Measurements from ENCODE around the gene S100A7.

Gene S100A7

DNA sequence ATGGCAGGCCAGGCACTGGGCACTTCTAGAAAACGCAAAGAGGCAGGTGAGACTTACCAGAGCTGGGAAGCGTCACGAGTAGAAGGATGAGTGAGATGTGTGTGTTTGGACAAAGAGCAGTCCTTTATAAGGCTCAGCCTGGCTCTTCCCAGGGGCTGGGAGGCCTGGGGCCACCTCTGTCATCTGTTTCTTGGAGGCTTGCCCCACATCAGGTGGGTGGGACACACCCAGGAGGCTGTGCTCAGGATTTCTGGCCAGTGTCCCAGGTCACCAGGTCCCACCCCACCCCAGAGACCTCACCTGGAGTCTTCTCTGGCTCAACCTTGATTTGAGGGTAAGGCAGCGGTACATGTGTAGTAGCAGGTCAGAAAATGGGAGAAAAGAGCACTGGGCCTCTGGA is at the start of gene S100A7:
Gene S100A7, minus strand, starts transcription at position 101 of the 400 bp plus-strand sequence. CDS start 1,638 bp downstream, outside the sequence.
- DNase-seq, result no peak
- in situ Hi-C loops (cut with HindIII; ENCODE audit: low pct_ligation_motif_present, low pct_unique_long_range_greater_than_20kb, low sequenced_read_pairs), result no loop called here

- in situ Hi-C loops (cut with HindIII; ENCODE audit: low pct_ligation_motif_present, low pct_unique_long_range_greater_than_20kb, low sequenced_read_pairs), result no loop called here
- DNase-seq, result peak; percentile 34
Measured at GRCh38 chr1:153509729-153510354, 49.4 kb upstream of the S100A7 start.

DNA sequence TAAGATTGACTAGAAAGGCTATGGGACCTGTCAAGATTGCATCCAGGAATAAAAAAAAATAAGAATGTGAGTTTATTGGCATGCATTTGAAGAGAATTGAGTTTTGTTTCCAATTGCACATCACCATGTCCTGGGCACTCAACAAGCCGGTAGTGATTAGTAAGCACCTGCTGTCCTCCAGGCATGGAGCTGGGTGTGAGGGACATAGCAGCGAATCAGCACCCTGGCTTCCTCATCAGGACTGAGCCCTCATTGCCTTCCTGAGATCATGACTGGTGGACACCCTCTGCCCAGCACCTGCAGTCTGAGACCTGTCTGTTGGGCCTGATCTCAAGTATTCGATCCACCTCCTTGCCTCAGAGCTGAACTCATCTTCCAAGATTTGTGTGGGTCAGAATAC is 48.6 kb upstream of the S100A7 start:
- in situ Hi-C loops (cut with HindIII; ENCODE audit: low pct_ligation_motif_present, low pct_unique_long_range_greater_than_20kb, low sequenced_read_pairs), result no loop called here
- no peak for DNase-seq

GRCh38 chr1:153507926-153508583 is 47.6 kb upstream of the S100A7 start:
- in situ Hi-C loops (cut with HindIII; ENCODE audit: low pct_ligation_motif_present, low pct_unique_long_range_greater_than_20kb, low sequenced_read_pairs), result no loop called here
- DNase-seq, result no peak

DNA sequence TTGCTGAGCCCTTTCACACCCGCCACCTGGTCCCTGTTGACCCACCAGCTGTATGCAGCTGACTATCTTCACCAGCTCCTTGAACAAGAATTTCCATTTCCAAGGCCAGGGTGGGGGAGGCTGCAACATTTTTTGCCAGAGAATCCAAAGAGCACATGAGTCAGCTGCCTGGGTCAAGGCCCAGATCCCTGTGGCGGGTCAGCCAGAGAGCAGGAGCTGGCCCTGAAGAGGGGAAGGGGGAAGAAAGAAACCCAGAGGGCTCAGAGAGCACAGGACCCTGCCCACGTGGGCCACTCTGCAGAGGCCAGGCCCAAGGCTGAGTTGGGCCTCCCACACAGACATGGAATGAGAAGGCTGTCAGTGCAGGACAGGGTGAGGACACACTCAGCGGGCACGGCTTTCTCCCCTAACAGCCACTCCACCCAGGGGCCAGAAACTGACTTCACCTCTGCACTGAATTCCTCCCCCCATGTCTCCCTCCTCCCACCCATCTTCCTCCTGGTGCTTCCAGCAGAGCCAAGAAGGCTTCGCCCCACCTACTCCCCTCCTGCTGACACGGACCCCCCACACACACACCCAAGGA is 46.5 kb upstream of the S100A7 start:
- DNase-seq, result peak; percentile 93
- in situ Hi-C loops (cut with HindIII; ENCODE audit: low pct_ligation_motif_present, low pct_unique_long_range_greater_than_20kb, low sequenced_read_pairs), result no loop called here

- in situ Hi-C loops (cut with HindIII; ENCODE audit: low pct_ligation_motif_present, low pct_unique_long_range_greater_than_20kb, low sequenced_read_pairs), result no loop called here
Measured at GRCh38 chr1:153506386-153506785, 45.9 kb upstream of the S100A7 start.

DNA sequence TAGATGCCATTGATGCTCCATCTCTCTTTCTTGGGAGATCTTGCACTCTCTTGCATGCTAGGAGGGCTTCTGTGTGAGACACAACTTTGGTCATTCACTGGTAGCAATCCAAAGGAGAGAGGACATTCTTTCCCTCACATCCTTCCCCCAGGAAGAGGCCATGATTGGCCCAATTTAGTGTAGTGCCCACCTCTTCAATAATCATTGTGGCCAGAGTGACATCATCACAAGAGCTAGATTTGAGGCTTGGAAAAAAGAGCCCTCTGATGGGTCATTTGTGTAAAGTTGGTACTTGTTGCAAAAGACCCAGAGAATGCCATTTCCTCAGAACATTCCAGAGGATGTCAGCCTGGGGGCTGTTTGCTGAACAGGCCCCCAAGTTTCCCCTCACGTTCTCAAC is 45.1 kb upstream of the S100A7 start:
- DNase-seq, result no peak
- in situ Hi-C loops (cut with HindIII; ENCODE audit: low pct_ligation_motif_present, low pct_unique_long_range_greater_than_20kb, low sequenced_read_pairs), result no loop called here

More at GRCh38 chr1:153506386-153506785, 45.9 kb upstream of the S100A7 start:
- DNase-seq, result no peak

- no peak for DNase-seq
- in situ Hi-C loops (cut with HindIII; ENCODE audit: low pct_ligation_motif_present, low pct_unique_long_range_greater_than_20kb, low sequenced_read_pairs), result no loop called here
Measured at GRCh38 chr1:153503766-153504165, 43.3 kb upstream of the S100A7 start.

GRCh38 chr1:153498746-153499145 is 38.3 kb upstream of the S100A7 start:
- in situ Hi-C loops (cut with HindIII; ENCODE audit: low pct_ligation_motif_present, low pct_unique_long_range_greater_than_20kb, low sequenced_read_pairs), result loop anchor here (10.0 kb wide), 1 partner anchor 144 kb away; the partner anchor contains the start of gene S100A9
- DNase-seq, result no peak

GRCh38 chr1:153495536-153495935 is 35.1 kb upstream of the S100A7 start:
- DNase-seq, result no peak
- in situ Hi-C loops (cut with HindIII; ENCODE audit: low pct_ligation_motif_present, low pct_unique_long_range_greater_than_20kb, low sequenced_read_pairs), result loop anchor here (10.0 kb wide), 1 partner anchor 141 kb away; the partner anchor contains the start of gene S100A9

GRCh38 chr1:153494976-153495535 is 34.6 kb upstream of the S100A7 start:
- DNase-seq, result peak; percentile 76
- in situ Hi-C loops (cut with HindIII; ENCODE audit: low pct_ligation_motif_present, low pct_unique_long_range_greater_than_20kb, low sequenced_read_pairs), result loop anchor here (10.0 kb wide), 1 partner anchor 140 kb away; the partner anchor contains the start of gene S100A9

DNA sequence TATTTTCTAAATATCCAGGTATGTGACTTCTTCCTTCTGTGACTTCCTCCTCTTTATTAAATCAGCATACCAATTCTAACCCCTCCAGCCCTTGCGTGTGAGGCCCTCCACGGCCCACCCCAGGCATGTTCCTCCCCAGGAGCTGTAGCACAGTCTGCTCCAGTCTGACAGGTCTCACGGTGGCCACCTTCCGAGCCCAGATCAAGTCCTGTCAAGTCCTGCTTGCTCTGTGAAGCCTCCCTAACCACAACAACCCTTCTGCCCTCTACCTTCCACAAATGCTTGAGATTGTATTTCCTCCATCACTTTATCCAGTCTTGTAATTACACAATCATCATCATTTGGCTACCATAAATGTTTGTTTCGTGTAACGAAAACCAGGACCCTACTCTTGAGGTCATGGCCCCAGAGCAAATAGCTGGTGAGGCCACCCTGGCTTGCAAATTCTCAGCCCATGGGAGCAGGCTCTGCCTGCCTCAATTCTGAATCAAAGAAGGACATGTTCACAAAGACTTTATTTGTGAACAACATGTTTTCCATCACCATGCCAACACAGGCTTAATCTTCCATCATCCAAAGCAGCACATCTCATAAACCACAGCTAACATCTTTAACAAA is 33.0 kb upstream of the S100A7 start:
- in situ Hi-C loops (cut with HindIII; ENCODE audit: low pct_ligation_motif_present, low pct_unique_long_range_greater_than_20kb, low sequenced_read_pairs), result loop anchor here (10.0 kb wide), 1 partner anchor 139 kb away; the partner anchor contains the start of gene S100A9
- no peak for DNase-seq

GRCh38 chr1:153490272-153491051 is 30.0 kb upstream of the S100A7 start:
- in situ Hi-C loops (cut with HindIII; ENCODE audit: low pct_ligation_motif_present, low pct_unique_long_range_greater_than_20kb, low sequenced_read_pairs), result loop anchor here (10.0 kb wide), 1 partner anchor 136 kb away; the partner anchor contains the start of gene S100A9
- peak; percentile 69 for DNase-seq

GRCh38 chr1:153488731-153489130 is 28.3 kb upstream of the S100A7 start:
- in situ Hi-C loops (cut with HindIII; ENCODE audit: low pct_ligation_motif_present, low pct_unique_long_range_greater_than_20kb, low sequenced_read_pairs), result no loop called here
- no peak for DNase-seq

DNA sequence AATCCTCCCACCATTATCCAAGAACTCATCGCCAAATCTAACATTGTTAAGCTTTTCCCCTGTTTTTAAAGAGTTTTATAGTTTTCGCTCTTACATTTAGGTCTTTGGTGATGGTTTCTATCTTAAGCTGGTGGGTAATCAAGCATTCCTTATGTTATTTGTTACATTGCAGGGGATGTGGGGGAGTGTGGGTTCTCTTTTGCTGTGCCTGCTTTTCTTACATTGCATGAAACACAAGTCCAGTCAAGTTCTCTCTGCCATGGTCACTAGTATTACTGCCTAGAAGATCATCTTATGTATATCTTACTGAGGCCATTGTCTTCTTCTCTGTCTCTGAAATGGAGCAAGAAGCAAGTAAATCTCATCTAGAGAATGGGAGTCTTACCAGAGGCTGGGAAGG is 27.3 kb upstream of the S100A7 start:
- in situ Hi-C loops (cut with HindIII; ENCODE audit: low pct_ligation_motif_present, low pct_unique_long_range_greater_than_20kb, low sequenced_read_pairs), result no loop called here
- DNase-seq, result no peak

- in situ Hi-C loops (cut with HindIII; ENCODE audit: low pct_ligation_motif_present, low pct_unique_long_range_greater_than_20kb, low sequenced_read_pairs), result no loop called here
- no peak for DNase-seq
Measured at GRCh38 chr1:153485863-153486262, 25.4 kb upstream of the S100A7 start.

DNA sequence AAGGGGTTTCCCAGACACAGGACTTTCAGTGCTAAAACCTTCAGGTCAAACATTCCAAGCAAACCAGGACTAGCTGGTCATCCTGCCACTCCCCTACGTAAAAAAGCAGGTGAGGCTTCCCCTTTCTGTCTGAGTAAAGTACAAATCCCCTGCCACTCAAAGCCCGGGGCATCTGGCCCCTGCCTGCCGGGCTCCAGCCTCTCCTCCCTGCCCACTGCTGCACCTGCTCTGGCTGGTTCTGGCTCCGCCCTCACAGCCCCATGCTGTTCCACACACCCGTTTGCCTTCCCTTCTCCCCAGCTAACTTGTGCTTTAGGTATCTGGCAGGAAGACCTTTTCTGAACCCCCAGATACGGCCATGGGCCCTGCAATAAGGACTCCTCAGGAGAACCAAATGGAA is 23.3 kb upstream of the S100A7 start:
- no peak for DNase-seq
- in situ Hi-C loops (cut with HindIII; ENCODE audit: low pct_ligation_motif_present, low pct_unique_long_range_greater_than_20kb, low sequenced_read_pairs), result no loop called here

DNA sequence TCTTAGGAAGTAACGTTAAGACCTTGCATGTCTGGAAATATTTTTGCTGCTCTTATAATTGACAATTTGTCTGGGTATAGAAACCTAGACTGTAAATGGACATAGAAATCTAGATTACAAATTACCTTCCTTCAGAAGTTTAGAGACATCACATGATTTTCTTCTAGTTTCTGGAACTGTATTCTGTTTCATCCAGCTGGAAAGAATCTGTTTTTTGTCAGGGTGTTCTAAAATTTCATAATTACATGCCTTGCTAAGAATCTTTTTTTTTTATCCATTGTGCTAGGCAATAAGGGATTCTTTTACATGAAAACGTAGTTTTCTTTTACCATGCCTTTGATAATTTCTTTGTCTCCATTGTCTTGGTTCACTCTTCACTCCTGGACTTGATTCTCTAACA is 20.7 kb upstream of the S100A7 start:
- in situ Hi-C loops (cut with HindIII; ENCODE audit: low pct_ligation_motif_present, low pct_unique_long_range_greater_than_20kb, low sequenced_read_pairs), result no loop called here
- DNase-seq, result no peak
